ENCODE data around the gene GSG1L2.

GSG1L2 gene

DNA sequence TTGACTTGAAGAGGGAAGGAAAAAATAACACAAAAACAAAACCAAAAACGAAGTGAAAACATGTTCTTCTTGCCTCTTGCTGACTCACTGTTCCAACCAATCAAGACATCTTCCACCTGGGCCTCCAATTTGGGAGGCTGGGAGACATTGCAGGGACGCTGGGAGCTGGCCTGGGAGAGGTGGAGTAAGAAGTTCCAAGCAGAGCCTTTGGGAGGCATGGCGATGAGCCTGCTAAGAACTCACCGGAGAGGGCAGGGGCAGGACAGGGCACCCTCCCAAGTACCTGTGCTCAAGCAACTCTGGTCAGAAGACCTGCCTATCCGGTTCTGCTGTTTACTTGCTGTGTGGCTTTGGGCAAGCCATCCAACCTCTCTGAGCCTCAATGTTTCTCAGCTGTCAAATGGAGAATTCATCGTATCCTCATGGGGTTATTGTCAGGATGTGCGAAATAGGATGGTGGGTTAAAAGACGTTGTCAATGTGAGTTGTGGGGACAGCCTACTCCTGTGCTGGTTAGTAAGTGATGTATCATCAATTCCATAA is 3.0 kb upstream of the GSG1L2 start:
- no peak for DNase-seq

DNA sequence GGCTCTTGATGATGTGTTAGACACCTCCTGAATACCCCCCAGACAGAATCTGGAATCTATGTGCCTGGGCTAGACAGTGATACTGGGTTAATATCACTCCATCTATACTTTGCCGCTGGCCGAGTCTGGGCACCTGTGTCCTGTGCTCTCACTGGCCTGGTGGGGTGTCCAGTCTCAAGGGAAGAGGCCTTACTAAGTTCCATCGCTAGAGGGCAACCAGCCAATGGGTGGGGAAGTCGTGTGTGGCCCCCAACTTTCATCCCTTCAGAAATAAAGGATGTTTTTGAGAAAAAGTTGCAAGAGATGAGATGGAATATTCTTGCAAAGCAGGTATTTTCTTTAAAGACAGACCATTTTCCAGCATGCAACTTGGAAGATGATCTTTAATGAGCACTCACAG is 2.2 kb upstream of the GSG1L2 start:
- no peak for DNase-seq

DNA sequence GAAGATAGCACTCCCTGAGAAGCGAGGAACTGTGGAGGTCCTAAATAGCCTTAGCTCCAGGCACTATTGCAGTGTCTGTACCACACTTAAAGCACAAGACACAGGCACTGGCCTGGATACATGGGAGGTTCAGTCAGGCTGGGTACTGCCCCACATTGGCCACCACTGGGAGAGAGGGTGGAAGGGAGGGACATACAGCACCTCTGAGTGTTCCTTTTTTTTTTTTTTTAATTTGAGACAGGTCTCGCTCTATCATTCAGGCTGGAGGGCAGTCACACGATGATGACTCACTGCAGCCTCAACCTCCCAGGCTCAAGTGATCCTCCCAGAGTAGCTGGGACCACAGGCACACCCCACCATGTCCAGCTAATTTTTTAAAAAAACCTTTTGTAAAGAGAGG is 1.4 kb downstream of the GSG1L2 start:
- no peak for DNase-seq

DNA sequence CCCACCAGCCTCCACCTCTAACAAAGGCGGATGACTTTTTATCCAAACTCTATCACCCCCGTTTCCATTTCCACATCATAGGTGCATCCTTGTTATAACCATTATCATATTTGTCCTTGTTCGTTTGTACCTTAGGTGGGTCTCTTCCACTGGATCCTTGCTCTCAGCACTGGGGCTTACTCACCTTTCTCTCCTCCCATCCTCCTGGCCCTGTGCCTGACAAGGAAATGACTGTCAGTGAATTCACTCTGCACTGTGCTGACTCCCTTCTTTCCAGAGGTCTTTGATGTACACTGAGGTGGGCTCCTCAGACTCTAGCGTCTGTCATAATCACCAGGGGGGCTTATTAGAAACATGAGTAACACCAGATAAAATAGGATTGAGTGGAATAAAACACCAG is 3.1 kb downstream of the GSG1L2 start:
- no peak for DNase-seq

DNA sequence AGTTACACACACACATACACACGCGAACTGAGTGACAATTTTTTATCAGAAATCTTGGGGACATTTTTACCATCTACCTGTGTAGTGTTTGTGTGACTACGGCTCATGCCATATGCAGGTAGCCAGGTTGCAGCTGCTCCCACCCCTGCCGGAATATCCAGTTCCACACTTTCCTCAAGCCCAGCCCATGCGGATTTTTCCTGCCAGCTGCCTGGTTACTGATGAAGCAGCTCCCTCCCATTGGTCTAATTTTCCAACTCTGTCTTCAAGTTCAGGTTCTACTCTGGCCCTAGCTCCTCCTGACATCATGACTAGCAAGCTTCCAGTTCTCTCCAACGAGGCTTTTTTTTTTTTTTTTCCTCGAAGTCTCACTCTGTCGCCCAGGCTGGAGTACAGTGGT is 4.8 kb downstream of the GSG1L2 start:
- DNase-seq, result no peak

DNA sequence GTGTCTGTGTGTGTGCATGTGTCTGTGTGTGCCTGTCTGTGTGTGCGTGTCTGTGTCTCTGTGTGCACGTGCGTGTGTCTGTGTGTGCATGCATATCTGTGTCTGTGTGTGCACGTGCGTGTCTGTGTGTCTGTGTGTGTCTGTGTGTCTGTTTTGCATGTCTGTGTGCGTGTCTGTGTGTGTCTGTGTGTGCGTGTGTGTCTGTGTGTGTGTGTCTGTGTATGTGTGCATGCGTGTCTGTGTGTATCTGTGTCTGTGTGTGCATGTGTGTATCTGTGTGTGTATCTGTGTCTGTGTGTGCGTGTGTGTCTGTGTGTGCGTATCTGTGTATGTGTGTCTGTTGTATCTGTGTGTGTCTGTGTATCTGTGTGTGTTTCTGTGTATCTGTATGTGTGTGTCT is 5.4 kb downstream of the GSG1L2 start:
- DNase-seq, result no peak

DNA sequence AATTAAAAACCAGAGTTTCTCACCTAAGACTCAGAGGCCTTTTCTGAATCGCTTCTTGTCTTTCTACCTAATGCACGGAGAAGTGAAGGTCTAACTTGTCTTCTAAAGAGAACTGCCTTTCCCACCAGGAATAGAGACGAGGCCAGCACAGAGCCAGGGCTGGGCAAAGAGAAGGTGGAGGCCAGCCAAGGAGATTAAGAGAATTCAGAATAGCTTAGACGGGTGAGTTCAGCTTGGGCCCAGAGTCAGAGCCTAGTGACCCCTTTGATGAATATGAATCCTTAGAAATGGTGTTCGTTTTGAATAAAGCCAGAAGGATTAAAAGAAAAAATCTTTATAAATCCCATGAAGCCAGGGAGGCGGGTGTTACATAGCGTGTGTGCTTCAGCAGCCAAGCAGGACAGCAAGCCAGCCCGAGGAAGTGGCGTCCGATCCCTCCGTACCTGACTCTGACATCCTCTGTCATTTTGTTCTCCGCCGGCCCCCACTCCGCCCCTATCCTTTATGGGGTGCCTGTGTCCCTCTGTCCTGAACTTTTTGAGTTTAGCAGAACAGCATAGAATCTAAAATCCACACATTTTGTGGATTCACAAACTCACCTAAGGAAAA is 7.4 kb downstream of the GSG1L2 start:
- no peak for DNase-seq

DNA sequence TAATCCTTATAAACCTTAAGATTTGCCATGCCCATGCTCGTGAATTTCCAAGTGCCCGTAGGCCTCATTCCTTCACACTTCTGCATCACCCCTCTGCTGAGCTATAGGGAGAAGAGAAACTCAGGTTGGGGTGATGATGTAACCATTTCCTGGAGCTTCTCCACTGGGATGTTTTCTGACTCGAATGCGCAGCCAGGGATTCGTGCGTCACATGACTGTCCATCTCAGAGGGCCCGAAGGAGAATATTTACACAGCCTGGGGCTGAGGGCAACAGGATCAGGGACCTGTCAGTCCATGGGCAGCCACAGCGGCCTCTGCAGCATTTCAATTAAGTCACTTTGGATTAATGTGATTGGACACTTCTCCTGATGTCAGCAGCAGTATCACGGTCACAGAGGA is 8.7 kb downstream of the GSG1L2 start:
- DNase-seq, result no peak

DNA sequence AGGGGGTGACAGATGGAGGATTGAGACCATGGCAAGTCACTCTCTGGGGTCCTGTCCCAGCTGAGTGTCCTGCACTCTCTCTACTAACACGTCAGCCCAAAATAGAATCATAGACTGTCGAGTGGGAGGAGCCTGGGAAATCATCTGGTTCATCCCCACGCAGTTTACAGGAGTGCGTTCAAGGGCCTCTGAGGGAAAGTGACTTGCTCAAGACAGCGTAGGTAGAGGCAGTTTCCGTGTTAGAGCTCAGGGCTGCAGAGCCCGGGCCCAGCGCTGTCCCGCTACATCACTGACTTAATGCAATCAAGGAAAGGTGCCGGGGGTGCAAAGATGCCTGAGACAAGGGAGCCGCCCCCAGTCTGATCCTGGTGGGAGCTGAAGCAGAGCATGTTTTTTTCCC is 10.3 kb downstream of the GSG1L2 start:
- DNase-seq, result no peak

DNA sequence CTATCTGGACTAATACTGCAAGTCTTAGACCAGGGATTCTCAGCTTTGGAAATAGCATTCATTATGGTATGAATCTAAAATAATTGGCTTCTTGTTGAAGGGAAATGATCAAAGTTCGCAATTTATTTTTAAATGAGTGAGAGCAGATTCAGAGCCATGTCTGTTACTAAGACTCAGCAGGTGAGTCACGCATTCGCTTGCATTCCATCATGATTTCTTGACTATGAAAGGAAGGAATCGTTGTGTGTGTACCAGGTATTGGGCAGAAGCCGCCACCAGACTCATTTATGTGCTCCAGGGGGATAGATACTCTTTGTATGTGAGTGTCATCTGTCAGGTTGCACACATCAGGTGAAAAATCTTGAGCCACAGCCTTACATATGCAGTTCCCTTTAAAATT is 10.8 kb downstream of the GSG1L2 start:
- no peak for DNase-seq

DNA sequence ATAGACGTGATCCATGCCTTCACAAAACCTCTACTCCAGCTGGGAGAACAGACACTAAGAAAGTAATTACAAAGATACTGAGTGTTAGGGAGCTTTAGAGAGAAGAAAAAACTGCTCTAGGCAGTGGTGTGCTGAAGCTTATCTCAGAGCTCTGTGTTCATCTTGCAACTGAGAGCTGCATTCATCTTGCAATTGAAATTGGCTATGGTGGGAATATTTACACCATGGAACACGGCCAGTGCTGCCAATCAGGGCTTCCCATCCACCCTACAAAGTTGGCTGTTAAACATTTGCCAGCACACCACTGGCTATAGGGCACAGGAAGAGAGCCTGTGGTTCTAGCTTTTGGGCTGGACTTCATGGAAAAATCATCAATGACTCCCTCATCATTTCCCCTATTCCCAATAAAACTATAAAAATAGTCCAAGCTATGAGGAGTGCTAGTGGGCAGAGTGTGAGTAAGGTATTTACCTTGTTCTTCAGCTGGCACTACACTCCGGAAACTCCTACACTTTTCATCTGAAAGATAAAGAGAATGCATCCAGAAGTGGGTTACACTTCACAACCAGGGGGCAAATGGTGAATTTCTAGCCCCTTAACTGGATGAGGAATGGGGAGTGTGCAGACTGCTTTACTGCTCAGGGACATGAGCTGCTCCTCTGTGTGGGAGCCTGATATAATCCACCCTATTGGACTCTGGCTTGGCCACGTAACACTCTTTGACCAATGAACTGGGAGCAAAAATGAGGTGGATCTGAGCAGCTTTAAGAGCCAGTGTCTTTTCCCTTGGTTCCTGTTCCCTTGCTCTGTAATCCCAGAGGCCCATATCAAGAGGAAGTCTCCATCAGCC is 11.6 kb downstream of the GSG1L2 start:
- DNase-seq, result no peak

DNA sequence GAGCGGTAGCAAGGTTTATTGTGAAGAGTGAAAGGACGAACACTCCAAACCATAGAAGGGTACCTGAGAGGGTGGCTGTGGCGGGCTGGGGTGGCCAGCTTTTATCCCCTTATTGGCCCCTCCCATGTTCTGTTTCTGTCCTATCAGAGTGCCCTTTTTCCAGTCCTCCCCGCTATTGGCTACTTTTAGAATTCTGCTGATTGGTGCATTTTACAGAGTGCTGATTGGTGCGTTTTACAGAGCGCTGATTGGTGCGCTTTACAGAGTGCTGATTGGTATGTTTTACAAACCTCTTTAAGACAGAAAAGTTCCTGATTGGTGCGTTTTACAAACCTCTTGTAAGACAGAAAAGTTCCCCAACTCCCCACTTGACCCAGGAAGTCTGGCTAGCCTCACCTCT is 12.5 kb downstream of the GSG1L2 start:
- no peak for DNase-seq

DNA sequence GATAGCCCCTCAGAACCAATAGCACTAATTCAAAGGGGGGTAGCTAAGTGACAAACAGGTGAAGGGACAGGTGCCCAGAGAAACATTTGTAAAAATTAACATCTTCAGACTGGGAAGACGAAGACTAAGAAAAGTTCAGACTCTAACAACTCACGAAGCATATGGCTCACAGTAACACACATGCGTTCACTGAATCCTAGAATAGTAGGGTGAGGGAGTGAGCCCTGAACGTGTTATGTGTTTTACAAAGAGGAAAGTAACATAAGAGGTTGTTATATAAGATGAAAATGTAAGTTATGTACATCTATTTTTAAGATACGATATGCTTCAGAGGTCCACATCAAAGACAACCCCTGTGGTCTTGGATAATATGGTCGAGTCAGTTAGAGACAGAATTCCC is 15.2 kb downstream of the GSG1L2 start:
- no peak for DNase-seq

DNA sequence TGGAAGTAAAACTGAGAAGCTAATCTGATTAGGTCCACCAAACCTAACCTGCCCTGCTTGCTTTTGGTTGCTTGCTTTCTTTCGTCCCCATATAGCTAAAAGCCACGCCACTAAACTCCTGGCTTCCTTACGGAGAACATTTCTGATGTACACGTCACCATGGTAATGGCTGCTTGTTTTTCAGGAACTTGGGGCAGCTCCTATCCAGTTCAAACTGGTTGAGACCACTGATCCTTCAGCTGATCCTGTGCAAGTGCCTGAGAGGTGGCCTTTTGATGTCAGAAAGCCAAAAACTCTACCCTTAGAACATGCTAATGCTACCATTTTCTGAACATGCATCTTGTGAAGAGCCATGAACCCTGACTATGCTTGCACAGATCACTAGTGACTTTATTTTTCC is 16.1 kb downstream of the GSG1L2 start:
- no peak for DNase-seq

DNA sequence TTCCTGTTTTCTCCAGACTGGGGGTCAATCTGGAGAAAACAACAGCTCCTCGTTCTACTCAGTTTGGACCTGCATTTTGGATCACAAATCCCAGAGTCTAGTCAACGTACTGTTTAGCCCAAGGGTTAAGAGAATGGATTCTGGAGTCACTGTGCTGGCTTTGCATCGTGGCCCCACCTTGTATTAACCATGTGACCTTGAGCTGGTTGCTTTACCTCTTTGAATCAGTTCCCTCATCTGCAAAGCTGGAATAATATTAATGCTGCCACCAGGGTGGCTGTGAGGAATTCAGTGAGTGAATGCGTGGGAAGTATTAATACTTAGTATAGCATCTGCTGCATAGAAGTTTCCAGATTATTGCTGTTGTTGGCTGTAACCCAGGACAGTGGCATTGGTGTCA is 19.2 kb downstream of the GSG1L2 start:
- no peak for DNase-seq

DNA sequence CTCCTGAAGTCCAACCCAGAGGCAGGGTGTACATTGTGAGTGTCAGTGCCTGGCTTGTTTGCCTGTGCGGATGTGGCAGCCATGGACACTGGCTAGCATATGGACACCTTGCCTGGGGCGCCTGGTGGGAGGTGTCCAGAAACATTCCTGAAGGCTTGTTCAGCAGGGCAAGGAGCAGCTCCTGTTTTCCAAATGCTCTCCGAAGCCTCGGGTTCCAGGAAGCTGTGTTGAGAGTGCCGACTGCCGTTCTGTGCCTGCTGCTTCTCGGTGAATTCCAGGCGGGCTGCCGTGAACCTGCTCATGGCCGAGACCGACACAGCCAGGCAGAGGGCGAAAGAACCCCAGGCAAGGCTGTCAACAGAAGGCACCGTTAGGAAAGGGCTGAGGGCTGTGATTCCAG is 19.6 kb downstream of the GSG1L2 start:
- no peak for DNase-seq

DNA sequence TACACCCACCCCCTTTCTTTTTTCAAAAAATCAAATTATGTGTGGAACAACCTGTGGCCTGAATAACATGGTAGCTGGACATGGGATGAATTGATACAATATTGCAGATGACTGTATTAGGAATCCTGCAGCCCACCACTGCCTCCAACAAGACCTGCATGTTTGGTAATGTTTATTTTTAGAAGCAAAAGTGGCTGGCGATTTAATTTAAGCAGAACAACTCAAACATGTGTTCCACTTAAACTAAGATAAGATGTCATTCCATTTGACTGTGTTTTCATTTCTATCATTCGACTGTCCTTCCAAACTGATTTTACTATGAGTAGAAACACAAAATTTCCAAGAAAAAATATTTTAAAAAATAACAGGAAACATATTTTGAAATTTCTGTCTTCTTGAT is 20.4 kb downstream of the GSG1L2 start:
- no peak for DNase-seq

DNA sequence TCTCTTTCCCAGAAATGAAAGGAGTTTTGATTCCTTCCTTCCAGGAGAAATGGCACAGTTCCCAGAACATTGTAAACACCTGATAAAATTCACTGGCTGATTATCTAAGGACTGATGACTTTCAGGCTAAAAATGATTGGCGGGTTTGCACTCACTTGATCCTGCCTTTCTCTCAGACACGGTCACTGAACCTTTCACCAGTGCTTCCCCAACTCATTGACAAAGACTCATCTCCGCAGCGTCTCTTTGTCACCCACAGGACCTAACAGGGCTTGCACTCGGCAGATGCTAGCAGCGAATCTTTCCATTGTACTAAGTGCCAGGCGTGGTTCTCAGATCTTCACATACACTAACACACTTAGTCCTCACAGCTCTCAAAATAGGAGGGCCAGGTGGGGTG is 23.2 kb downstream of the GSG1L2 start:
- DNase-seq, result no peak

DNA sequence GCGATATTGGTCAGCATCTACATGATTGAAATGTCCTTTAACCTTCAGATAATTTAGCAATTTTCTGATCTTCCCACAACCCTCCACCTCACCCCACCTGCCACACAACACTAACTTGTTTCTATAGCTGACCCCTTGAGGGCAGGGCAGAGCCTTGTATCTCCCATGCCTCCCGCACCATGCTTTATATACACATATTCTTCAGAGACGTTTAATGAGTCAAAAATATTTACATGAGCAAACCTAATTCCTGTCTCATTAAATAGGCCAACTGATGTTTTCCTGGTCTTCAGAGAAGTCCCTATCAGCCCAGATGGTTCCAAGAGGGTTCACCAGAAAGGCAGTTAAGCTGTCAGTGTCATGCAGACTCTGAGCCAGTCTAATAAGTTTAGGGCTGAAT is 23.9 kb downstream of the GSG1L2 start:
- DNase-seq, result no peak

DNA sequence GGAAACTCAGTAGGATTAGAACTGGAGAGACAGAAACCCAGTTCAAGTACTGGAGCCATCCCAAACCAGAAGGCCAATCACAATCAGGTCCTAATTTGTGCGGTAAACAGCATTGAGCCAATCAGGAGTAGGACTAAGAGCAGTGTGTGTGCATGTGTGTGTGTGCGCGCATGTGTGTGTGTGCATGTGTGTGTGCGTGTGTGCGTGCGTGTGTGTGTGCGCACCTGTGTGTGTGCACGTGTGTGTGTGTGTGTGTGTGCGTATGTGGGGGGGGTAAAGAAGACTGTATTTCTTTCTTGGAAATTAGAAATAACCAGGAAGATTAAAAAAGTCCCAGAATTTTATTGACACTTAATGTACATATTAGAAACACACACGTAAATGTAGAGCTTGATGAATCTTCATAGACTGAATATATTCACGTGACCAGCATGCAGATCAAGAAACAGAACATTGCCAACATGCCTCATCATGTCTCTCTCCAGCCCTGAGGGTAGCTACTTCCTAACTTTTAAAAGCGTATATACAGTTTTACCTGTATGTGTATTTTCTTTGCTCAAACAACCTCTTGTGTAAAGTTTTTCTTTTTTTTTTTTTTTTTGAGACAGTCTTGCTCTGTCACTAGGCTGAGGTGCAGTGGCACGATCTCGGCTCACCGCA is 29.6 kb downstream of the GSG1L2 start:
- DNase-seq, result no peak

DNA sequence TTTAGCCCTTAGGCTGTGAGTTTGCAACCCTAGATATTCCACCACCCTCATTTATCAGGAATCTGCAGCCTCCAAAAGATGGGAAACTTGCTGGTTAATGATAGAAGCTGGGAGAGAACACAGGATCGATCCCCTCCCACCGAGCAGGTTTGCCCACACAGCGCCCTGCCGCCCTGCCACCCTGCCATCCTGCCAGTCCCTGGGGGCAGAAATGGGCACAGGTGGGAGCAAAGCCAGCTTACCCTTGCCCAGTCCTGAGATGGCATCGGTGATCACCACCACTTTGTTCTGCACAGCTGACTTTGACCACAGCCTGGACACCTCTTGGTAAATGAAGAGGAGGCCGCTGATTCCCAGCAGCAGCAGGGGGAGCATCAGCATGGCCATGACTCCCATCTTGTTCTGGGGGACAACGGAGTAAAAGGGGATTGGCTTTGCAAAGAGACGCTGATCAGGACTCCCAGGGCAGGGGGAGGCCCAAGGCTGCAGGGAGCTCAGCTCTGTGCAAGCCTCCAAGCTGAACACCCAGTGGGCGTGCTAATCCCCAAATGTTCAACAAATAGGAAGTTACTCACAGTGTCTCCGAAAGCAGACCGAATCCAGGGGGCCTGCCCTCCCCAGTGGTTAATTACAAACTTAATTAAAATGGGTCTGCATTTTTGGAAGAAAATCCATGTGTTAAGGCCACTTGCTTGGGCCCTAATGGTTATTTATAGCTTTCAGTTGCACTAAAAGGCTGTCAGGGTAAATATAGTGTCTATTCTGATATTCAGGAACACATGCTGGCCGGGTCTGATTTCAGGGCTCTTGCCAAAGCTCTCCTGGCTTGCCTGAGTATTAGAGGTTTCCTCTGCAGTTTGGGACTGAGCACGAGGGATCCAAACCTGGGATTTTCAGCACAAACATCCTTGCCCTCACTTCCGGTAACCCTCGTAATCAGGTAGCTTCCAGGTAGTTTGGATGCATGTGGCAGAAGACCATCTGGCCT is 30.7 kb downstream of the GSG1L2 start, which contains the start of gene DHRS7C:
Gene DHRS7C (minus strand): TSS at position 704 of the 988 bp plus-strand sequence. CDS start 308 bp downstream, at position 396.
- DNase-seq, result no peak

DNA sequence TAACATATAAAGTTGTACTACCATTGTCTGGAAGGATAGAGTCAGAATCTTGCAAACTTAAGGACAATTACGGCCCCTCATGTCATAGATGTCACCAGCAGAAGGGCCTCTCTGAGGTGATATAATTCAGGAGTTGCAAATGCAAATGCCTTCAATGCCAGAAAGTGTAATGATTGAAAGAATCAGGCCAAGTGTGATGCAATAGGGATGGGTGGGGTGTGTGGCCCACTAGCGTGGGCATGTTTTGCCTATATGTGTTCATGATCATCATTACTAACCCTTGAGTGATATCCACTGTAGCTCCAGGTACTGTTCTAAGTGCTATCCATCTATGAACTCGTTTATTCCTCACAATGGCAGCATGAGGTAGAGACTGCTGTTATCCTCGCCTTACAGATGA is 31.6 kb downstream of the GSG1L2 start:
- DNase-seq, result no peak

DNA sequence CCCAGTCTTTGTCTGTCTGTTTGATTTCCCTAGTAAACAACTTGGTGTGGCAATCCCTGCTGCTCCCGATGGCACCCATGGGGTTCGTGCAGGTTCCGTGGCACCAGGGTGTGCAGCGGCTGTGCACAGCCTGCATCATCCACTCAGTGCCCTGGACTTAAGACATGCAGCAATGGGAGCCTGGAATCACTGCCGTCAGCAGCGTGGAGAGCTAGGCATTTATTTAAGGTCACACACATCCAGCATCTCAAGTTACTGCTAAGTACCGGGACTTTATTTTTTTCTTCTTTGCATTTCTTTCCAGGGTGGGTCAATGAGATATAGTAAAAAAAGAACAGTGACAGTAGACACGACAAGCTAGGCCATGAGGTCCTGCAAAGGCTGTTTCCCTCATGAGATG is 33.3 kb downstream of the GSG1L2 start:
- DNase-seq, result no peak
